GM21576 (cell line): ENCODE results near the gene DNAJC7.
"Not testable (repeated sequence)": the region's sequence is repeated elsewhere in the genome, so short reads cannot be mapped to it uniquely, and the experiment has no call there.

Source experiments
- ATAC-seq: cut with Tn5 transposase; IDR thresholded peaks from one replicate; pipeline ENCODE4 v1.9.1; 2021; ENCODE audit warnings: mild to moderate bottlenecking, moderate library complexity; ENCODE audit not compliant: unreplicated experiment

The DNAJC7 gene

GRCh38 chr17:42041619-42042018 is 24.4 kb upstream of the DNAJC7 start:
- ATAC-seq, result no peak

DNA sequence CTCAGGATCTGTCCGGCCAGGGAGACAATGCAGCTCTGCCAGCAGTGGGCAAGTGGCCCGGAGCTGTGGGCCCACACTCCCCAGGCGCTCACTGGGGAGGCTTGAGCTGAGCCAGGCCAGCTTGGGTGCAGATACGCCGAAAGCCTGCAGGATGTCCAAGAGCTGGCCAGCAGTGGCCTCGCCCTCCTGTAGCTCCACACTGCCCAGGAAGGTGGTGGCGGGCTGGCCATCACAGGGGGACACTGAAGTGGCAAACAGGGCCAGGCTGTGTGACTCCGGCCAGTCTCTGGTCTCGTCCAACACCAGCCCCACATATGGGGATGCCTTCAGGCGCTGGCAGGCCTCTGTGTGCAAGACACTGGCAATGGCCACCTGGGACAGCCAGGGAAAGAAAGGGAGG is 23.6 kb upstream of the DNAJC7 start:
- ATAC-seq, result no peak

DNA sequence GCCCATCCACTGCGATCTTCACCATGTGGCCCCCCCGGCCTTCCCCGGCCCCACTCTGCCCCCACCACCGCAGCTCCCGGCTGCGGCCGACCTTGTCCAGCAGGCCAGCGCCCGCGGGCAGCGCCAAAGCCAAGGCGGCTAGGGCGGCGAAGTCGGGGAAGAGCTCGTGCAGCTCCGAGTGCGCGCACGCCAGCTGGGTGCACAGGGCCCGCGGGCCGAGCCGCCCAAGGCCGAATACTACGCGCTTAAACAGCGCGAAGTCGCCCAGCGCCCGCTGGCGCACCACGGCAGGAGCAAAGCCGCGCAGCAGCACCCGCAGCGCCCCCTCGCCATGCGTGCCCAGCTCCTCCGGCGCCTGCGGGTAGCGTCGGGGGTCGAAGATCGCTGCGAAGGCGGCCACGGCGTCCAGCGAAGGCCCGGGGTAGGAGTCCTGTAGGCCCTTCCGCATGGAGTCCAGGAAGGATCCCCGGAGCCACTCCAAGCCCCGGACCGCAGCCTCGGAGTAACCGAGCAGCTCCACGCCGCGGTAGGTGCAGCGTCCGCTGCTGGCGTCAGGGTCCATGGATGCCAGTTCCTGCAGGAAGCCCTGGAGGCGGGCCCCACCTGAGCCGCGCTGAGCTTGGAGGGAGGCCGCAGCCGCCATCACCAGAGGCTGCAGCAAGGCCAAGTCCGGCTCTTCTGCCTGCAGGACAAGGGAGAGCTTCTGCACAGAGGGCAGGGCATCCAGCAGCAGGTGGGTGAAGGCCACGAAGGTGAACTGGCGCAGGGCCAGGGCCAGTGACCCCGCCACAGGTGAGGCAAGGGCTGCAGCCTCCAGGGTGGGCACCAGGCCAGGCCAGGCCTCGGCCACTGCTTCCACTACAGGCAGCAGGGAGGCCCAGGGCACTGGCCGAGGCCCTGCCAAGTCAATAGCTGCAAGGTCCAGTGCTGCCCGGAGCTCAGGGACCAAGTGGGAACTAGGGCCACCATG is 22.8 kb upstream of the DNAJC7 start:
- ATAC-seq, result no peak

- no peak for ATAC-seq
These were observed 21.2 kb upstream of the DNAJC7 start for GRCh38 chr17:42038221-42038973.

- ATAC-seq, result no peak
These were observed 16.8 kb upstream of the DNAJC7 start for GRCh38 chr17:42034059-42034458.

DNA sequence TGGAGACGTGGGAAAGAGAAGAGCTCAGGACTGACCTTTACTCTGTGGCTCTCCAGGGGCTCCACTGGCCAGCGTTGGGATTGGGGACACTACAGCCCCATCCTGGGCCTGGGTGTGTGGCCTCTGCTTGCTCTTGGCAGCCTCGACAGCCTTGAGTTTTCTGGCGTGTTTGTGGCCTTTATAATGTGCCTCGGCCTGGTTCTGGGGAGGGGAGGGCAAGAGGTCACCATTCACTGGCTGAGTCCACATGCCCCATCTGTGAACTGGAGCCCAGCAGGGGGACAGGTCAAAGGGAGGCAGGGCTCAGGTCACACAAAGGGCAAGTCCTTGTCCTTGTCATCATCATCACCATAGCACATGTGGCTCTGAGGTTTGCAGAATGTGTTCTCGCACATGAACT is 14.3 kb upstream of the DNAJC7 start:
- no peak for ATAC-seq

- ATAC-seq, result no peak
These were observed 11.5 kb upstream of the DNAJC7 start for GRCh38 chr17:42028791-42029127.

DNA sequence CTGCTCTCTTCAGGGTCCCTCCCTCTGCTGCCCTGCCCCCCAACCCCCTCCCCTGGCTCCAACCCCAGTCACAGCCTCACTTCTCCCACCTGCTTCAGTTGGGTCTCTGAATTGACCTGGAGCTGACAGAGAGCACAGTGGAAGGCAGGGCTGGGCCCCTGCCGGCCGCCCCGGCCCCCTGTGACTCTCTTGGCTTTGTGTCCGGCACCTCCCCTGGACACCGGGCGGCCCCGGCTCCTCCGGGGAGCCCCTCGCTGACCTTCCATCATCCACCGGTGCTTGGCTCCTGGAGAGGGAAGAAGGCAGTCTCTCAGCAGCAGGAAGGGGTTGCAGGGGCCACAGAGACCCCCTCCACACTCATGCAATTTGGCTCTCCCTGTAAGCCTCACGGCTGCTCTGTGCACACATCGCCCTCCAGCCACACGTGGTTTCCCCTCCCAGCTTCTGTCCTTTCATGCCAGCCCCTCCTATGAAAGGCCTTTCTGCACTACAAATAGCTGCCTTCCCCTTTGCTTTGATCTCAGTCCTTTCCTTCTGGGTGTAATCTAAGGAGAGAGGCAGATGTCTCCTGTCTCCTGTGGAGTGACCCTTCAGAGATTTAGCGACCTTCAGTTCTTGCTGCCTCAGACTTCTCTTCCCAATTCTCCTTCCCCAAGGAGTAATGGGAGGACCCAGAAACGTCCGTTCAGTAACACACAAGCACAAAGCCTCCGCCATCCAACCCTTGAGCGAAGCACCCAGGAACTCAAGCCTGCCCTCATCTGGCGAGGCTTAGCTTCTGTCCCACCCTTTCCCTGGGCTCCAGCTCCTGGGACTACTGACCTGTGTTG is 10.9 kb upstream of the DNAJC7 start:
- no peak for ATAC-seq

DNA sequence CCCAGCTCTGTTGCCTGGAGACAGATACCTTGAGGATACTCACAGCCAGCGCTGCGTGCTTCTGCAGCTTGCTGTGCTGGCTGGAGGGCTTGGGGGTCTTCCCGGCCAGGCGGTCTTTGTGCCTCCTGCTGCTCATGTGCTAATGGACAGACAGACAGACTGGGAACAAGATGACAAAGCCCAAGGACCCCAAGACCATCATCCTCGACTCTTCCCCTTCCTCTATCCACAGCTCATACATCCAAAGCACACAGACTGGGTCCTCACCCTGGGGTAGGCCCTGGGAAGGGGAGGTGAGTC is 10.3 kb upstream of the DNAJC7 start:
- no peak for ATAC-seq

DNA sequence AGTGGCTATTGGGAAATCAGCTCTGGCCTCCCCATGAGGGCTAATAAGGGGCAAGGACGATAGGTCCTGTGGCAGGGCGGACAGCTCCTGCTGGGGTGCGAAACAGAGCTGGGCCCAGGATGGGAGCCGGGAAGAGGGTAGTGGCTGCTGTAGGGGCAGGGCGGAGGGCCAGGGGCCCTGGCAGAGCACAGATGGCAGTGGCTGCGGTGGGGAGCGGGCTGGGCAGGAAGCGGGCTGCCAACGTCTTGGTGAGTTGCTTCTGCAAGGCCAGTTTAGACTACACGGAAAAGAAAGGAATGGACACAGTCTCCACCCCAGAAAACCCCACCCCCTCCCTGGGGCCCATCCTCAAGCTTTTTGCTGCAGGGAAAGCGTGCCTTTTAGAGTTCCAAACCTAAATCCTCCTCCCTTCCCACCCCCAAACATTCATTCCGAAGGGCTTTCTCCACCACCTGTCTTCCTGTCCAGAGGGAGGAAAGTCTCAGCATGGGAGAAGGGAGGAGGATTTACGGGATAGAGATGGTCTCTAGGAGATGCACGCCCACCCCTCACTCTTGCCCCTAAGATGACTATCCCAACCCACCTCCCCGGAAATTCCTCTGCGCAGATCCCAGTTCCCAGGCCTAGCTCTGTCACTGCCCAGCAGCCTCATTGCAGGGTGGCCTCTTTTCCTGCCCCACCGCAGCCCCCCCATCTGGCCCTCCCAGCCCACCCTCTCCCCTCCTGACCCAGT is 9.8 kb upstream of the DNAJC7 start:
- ATAC-seq, result no peak

GRCh38 chr17:42025936-42026335 is 8.7 kb upstream of the DNAJC7 start:
- no peak for ATAC-seq

- ATAC-seq, result no peak
These were observed 7.9 kb upstream of the DNAJC7 start for GRCh38 chr17:42025191-42025579.

- ATAC-seq, result no peak
These were observed 6.5 kb upstream of the DNAJC7 start for GRCh38 chr17:42023524-42024349.

GRCh38 chr17:42020845-42021244 is 3.6 kb upstream of the DNAJC7 start:
- not testable (repeated sequence) for ATAC-seq

GRCh38 chr17:42019509-42020404 is 2.5 kb upstream of the DNAJC7 start, which contains the start of gene NKIRAS2:
Gene NKIRAS2 (plus strand): TSS chr17:42020090. CDS start chr17:42021578, 1,488 bp downstream.
- peak; percentile 49 for ATAC-seq

GRCh38 chr17:42018988-42019387 is 1.7 kb upstream of the DNAJC7 start:
- ATAC-seq, result no peak

DNA sequence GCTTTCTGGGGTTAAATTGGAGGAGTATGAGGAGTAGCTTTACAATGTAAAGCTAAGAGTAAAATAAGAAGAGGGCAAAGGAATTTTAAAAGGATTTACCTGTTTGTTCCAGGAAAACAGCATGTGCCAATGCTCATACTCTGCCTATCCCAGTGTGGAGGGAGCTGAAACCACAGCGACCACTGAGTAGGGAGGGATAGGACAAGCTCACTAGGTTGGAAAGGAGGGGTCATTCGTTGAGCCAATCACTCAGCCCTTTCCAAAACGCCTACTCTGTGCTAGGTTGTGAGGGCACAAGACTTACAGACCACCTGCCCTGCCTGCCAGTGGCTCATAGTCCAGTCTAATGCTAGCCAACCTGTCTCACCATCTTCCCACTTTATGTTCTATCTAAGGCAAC is 1.1 kb upstream of the DNAJC7 start:
- no peak for ATAC-seq

DNA sequence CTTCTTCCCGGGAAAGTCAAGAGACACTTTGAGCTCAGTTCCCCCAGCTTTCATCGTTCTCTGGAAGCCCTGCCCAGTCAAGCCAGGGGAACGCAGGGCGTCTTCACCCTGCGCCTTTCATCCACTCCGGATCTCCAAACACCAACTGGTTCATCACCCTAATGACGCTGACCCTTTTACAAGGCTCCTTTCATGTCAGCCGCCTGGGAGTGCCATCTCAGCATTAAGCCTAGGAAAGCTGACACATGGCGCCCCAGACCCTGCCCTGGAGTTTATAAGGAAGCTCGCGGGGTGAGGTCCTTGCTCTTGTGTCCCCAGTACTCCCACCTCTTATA is 594 bp upstream of the DNAJC7 start:
- ATAC-seq, result no peak

GRCh38 chr17:42016411-42016831 is 818 bp downstream of the DNAJC7 start:
- ATAC-seq, result no peak
